Inferior parietal cortex (tissue), 1 donor: Measurements from ENCODE around the gene BOD1L1.

ENCODE experiments used
- DNase-seq: peaks from one replicate; pipeline ENCODE4 v3.0.0-alpha.2; 2016; ENCODE audit errors: extremely low spot score

The BOD1L1 gene

GRCh38 chr4:13539047-13539618 lies 88.4 kb downstream of the BOD1L1 start:
- no peak for DNase-seq

GRCh38 chr4:13538427-13538973 lies 89.0 kb downstream of the BOD1L1 start:
- no peak for DNase-seq

- DNase-seq: no peak
Measured at GRCh38 chr4:13537832-13538177, 89.7 kb downstream of the BOD1L1 start.

- DNase-seq: no peak
Measured at GRCh38 chr4:13537011-13537831, 90.3 kb downstream of the BOD1L1 start.

DNA sequence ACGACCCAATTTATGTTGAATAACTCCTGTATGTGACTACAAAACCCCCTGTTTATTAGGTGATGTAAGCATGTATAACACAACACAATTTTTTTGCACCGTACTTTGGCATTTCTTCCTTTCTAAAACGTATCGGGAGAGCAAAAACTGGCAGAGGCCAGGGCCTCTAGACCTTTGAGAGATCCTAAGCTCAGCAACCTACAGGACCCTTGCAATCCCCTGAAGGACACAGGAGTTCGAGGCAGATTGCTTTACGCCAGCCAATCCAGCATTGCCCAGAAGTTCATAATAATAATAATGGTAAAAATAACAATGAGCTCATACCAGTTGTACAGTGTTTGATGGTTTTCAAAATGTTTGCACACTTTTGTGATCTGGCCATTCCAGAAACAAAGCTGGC lies 90.9 kb downstream of the BOD1L1 start:
- DNase-seq: no peak

DNA sequence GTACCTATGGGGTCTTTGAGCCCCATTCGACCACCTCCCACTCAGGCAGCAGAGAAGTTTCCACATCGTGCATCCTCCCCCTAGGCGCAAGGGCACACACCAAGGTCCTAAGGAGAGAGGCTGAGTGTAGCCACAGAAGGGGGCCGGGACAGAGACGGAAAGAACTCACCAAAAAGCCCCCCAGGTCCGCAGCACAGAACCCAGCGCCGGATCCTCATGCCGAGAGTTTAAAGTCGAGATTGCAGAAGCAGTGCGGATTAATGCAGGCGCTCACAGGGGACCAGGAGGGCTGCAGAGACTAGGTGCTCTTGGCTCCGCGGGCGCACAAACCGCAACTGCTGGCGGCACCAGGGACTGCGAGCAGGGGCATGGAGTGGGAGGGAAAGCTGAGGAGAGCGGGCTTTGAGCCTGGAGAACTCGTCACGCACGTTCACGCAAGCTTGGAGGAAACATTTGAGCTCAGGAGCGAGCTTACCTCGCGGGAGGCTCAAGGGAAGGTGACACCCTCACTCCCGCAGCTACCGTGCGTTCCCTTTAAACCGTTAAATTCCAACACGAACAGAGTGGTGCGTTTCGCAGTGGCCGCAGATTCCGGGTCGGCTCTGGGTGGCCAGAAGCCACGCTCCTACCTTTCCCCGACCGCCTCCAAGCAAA lies 91.7 kb downstream of the BOD1L1 start:
- no peak for DNase-seq

DNA sequence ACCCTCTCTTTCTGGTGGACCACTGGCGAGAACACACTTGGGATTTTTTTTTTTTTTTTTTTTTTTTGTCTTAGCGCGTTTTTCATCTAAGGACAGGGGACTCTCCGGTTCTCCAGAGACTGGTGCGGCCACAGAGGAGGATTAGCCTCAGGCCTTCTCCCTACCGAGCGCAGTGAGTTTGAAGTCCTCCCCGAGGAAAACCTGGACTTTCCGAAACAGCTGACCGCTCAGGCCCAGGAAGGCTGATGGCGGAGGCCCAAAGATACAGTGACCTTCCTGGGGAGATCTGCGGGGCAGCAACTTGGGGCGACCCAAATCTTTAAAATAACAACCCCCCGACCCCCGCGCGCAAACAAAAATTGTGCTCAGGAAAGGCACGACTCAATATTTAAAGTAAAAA lies 92.4 kb downstream of the BOD1L1 start:
- no peak for DNase-seq

DNA sequence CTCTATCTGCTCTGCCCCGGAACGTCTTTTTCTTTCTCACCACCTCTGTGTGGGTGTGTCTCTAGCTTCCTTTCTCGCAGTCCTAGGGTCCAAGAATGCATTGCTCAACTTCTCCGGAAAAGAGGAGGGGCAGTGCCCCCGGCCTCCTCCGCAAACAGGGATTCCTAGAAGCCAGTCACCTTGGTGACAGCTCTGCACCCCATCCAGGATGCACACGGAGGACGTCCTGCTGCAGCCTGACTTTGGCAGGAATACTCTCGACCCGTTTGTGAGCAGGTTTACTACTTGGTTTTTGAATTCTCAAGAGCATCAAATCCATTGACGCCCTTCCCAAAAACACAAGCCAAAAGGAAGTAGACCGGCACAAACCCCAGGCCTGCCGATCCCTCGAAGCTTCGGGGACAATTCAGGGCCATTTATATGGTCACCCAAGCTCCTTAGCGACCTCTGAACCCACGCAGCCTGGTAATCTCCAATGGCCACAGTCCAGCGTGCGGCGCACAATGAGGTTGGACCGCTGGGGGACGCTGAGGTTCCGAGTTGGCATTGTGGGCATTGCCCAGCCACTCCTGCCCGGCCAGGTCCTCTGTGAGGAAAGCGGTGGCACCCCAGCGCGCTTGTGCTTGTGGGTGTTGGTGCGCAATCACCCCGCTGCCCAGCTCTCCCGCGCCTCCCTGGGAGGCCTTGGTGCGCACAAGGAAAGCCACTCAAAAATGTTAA lies 93.0 kb downstream of the BOD1L1 start:
- no peak for DNase-seq

GRCh38 chr4:13533670-13534343 lies 93.7 kb downstream of the BOD1L1 start:
- no peak for DNase-seq

- no peak for DNase-seq
Measured at GRCh38 chr4:13531625-13531998, 95.9 kb downstream of the BOD1L1 start.

DNA sequence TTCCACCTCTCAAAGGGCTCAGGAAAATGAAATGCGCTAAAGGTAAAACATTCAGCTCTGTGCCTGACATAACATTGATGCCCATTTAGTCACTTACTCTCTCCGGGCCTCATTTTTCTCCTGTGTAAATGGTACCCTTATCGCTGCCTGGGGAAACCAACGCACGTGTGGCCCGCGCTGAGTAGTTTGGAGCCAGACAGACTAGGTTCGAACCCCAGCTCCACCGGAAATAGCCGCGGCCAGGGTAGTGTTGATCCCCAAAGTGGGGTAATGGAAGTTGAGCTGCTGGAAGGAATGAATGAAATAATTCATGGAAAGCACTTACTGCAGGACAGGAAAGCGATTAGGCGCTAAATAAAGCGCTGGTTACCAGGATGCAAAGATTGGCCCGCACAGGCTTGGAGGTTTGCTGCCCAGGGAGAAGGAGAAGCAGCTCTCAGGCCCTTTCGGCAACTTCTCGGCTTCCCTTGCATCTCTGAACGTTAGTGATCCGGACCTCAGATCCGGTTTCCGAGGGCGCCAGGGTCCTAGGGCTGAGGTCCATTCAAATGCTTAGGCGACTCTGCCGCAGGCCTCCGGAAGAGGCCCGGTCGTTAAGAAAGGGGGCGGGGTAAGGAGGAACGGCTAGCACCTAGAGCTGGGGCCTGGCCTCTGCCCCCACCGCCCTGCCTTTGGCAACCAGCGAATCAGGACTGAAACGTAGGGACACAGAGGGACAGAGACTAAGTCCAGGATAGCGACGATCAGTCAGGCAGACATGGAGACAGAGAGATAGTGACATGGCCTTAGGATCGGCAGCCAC lies 96.5 kb downstream of the BOD1L1 start:
- no peak for DNase-seq

DNA sequence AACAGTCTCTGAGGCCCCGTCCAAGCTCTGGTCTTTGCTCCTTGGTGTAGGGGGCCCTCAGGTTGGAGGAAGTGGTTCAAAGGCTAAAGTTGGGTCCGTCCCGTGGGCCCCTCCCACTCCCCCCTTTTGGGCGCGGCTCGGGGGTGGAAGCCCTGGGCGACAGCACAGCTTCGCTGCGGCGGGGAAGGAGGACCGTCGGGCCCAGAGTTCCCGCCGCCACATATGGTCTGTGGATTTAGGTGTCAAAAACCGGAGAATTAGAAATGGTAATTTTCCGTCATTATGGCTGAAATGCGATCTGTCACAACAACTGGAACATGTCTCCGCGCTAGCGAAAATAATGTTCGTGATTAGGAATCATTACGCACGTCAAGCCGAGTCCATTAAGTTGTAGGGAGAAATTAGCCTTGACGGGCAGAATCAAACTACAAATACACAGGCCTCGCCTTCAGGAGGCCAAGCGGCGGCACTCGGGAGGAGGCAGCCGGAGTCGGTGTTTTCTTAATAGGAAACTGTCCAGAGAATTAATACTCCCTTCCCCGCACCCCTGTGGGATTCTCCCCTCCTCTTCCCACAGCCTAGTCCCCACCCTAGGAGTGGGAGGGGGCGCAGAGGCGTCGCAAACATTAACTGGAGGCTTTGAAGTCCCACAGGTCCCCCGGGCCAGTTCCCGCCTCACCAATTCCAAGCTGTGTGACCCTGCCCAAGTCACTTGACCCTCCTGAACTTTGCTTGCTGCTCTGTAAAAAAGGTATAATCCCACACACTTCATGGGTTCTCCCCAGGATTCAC lies 98.2 kb downstream of the BOD1L1 start:
- DNase-seq: no peak

DNA sequence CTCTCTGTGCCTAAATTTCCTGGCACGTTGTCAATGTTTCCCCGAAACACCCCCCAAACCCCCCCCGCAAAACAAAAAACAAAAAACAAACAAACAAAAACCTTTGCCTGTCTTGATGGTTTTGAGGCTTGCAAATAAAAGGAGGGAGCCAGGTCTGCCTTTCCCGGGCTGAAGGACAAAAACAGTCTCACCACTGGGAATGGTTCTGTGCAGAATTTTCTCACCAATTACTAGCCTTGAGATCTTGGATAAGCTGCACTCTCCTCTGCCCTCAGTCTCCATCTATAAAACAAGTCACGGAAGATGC lies 98.8 kb downstream of the BOD1L1 start:
- DNase-seq: no peak

DNA sequence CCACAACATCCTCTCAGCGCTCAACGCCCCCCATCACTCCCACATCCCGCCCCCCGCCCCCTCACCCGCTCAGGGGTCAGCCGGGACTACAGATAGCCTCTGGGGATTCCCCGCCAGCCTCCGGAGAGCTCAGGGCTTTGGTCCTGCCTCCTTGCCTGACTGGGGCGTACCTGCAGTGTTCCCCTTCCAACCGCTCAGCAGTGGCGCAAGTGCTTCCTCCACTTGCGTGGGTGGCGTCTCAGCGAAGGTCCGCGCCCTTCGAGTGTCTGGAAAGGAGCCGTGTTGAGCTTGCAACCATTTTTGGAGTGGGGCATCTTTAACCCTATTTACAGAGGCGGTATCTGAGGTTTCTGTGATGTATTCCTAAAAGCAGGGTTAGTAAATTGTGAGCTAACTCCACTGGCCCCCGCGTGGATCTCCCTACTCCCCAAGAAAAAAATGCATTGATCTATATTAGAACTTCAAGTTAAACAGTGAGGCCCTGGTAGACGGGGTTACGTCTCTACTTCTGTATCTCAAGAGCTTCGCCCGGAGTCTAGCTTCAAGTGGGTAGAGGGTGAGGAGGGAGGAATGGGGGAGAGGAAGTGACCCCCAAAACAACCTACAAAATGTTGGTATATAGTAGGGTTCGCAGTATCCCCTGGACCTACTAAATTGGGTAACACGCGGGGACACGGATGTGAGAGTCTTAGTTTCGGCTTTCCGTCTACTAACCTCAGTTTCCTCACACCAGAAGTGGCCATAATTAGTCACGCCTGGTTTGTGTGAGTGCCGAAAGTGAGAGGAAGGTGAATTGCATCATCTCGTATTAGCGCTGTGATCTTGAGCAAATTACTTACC lies 99.3 kb downstream of the BOD1L1 start:
- DNase-seq: no peak

GRCh38 chr4:13527192-13527980 lies 100.1 kb downstream of the BOD1L1 start:
- no peak for DNase-seq

- no peak for DNase-seq
Measured at GRCh38 chr4:13526658-13527057, 100.9 kb downstream of the BOD1L1 start.

DNA sequence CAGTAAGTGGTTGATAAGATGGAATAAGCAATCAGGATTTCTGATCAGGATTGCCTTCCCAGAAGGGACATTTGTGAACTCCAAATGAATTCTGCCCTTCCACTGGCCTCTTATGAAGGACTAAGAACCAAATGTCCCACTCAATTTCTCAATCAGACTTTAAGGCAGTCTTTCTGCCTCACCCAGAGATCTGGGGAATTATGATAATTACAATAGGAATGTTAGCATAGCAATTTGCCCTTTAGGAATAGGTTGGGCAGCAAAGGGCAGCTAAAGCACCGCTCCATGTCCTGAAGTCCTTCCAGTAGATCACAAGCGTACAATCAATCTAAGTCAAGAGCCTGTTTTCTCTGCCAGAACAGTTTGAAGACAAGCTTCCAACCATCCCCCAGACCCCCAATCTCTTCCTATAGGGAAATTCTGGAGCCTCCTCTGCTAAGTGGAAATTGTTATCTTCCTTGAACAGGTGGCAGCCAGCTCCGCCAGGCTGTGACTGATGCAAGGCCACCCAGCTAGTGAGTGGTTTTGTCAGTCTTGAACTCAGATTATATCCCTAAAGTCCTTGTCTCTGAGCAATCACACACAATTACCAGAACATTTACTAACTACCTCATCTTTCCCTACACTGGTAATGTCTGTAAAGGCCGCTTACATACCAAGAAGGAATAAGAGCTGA lies 101.8 kb downstream of the BOD1L1 start:
- no peak for DNase-seq
